Superior temporal gyrus (tissue), 1 donor: ENCODE results near the gene SOD1.
"Not testable (repeated sequence)": the region's sequence is repeated elsewhere in the genome, so short reads cannot be mapped to it uniquely, and the experiment has no call there.

Source experiments
- DNase-seq: peaks from one replicate; pipeline ENCODE4 v3.0.0-alpha.2; 2016; ENCODE audit errors: extremely low spot score

The SOD1 gene

GRCh38 chr21:31659536-31660258 is at the start of gene SOD1:
SOD1 (plus strand) TSS chr21:31659693; CDS start chr21:31659770, 77 bp downstream.
- peak; percentile 96 for DNase-seq

GRCh38 chr21:31611445-31611844 is 48.0 kb upstream of the SOD1 start:
- DNase-seq, result no peak

DNA sequence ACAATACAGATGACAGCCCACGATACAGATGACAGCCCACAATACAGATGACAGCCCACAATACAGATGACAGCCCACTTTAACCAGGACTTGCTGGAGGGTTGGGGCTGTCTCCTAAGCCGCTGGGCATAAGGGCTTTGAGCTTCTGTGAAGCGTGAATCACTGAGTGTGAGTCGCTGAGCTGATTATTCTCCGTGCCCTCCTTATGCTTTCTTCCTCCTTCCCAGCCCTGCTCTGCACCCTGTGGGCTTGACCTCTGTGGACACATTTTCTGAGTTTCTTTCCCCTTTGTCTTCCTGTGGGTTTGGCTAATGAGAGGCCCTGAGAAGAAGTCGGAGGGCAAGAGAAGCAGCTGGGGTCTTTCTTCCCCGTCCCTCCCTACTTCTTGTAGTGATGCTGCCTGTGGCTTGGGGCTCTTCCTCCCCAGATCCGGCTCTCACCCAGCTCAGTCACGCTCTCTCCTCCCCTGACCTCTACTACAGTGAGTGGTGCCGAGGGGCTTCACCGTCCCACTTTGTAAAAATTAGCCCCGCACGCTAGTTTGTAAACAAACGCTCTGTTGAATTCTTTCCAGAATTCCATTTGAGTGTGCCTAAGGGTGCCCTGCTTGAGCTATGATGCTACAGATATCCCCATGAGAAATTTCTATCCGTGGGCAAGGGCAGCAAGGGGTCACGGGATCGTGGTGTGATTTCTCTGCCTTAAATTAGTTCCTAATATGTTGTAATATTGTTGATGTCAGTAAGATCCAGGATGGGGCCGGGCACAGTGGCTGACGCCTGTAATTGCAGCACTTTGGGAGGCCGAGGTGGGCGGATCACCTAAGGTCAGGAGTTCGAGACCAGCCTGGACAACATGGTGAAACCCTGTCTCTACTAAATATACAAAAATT is 46.4 kb upstream of the SOD1 start:
- DNase-seq, result no peak

GRCh38 chr21:31614705-31615104 is 44.8 kb upstream of the SOD1 start:
- no peak for DNase-seq

DNA sequence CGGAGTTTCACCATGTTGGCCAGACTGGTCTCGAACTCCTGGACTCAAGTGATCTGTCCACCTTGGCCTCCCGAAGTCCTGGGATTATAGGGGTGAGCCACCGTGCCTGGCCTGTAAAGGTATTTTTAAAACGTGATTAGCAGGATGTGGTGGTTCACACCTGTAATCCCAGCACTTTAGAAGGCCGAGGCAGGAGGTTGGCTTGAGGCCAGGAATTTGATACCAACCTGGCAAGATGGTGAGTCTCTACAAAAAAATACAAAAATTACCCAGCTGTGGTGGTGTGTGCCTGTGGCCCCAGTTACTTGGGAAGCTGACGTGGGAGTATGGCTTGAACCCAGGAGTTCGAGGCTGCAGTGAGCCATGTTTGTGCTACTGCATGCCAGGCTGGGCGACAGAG is 43.3 kb upstream of the SOD1 start:
- no peak for DNase-seq

GRCh38 chr21:31618696-31619430 is 40.6 kb upstream of the SOD1 start:
- DNase-seq, result no peak

GRCh38 chr21:31622397-31622796 is 37.1 kb upstream of the SOD1 start:
- no peak for DNase-seq

DNA sequence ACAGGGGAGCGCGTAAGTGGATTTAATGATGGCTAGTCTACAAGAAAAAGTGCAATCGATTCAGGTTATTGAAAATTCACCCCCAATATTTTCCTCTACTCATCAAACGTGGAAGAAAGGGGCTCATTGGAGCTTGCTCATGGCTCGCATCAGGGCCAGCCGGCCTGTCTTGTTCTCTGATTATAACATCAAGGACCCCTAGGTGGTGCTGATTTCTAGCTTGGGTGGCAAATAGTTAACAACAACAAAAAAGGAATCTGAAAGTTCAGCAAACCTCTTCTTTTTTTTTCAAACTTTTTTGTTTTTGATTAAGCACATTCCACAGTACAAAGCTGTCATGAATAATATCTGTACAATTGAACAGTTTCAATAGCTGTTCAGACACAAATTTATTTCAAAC is 35.8 kb upstream of the SOD1 start:
- no peak for DNase-seq

DNA sequence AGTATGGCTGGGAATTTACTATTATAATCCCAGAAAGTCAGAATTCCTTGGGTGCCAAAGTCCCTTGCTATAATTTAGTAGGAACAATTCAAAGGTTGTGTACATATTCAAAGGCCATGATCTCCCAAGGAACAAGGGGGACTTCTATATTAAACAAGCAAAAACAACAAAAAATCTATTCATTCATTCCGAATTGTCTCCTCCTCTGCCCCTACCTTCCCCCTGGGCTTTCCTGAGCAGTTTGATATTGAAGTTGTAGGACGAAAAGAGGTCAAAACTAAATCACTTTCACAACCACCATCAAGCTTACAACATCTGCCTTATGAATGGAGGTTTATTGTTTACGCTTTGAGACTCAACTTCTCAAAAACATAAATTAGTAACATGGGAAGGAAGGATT is 35.3 kb upstream of the SOD1 start:
- no peak for DNase-seq

DNA sequence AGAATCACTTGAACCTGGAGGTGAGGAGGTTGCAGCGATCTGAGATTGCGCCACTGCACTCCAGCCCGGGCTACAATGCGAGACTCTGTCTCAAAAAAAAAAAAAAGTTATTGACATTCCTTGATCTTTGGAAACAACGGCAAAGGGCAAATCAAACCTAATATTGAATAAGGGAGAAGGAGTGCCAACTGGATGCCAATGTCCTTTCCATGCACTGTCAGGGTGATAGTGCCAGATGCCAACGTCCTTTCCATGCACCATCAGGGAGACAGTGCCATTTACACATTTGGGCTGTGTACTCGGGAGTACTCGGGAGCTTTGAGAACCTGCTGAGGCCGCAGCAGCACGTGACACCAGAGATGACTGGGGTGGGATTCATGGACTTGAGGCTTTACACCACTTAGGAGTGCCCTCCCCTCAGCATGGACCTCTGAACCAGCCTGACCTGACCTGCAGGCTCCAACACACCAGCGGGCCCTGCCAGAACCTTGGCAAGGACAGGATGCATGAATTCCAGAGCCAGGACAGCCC is 34.5 kb upstream of the SOD1 start:
- DNase-seq, result no peak

- no peak for DNase-seq
Measured at GRCh38 chr21:31629972-31630711, 29.4 kb upstream of the SOD1 start.

GRCh38 chr21:31631881-31632280 is 27.6 kb upstream of the SOD1 start:
- DNase-seq, result not testable (repeated sequence)

DNA sequence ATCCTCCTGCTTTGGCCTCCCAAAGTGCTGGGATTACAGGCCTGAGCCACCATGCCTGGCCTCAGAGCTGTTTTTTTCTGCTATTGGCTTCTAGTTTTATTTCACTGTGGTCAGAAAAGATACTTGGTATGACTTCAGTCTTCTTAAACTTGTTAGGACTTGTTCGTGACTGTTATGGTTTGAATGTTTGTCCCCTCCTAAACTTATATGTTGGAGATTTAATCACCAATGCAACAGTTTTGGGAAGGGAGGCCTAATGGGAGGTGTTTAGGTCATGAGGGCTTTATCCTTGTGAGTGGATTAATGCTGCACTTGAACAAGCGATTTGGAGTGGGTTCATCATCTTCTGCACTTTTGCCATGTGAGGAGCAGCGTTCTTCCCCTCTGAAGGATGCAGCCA is 24.5 kb upstream of the SOD1 start:
- DNase-seq, result no peak

- no peak for DNase-seq
Measured at GRCh38 chr21:31636874-31637273, 22.6 kb upstream of the SOD1 start.

GRCh38 chr21:31641416-31641922 is 18.0 kb upstream of the SOD1 start:
- DNase-seq, result no peak

GRCh38 chr21:31644643-31645042 is 14.8 kb upstream of the SOD1 start:
- DNase-seq, result no peak

DNA sequence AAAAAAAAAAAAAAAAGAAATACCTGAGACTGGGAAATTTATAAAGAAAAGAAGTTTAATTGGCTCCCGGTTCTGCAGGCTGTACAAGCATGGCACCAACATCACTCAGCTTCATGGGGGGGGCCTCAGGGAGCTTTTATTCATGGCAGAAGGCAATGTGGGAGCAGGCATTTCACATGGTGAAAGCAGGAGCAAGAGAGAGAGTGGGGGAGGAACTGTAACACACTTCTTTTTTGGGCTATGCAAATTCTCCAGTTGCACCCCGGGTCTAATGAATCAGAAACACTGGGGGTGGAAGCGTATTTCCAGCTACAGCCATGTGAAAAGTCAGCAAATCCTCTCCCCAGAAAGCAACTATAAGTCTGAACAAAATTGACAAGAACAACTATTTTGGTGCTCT is 11.8 kb upstream of the SOD1 start:
- DNase-seq, result no peak

- no peak for DNase-seq
Measured at GRCh38 chr21:31650930-31651329, 8.6 kb upstream of the SOD1 start.

GRCh38 chr21:31651491-31651890 is 8.0 kb upstream of the SOD1 start:
- not testable (repeated sequence) for DNase-seq

DNA sequence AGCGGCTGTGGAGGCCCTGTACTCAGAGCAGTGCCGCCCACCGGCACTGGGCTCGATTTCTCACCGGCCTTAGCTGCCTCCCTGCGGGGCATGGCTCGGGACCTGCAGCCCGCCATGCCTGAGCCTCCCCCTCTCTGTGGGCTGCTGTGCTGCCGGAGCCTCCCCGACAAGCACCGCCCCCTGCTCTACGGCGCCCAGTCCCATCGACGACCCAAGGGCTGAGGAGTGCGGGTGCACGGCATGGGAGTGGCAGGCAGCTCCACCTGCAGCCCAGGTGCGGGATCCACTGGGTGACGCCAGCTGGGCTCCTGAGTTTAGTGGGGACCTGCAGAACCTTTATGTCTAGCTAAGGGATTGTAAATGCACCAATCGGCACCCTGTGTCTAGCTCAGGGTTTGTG is 5.2 kb upstream of the SOD1 start:
- no peak for DNase-seq
